Effector memory CD4-positive, alpha-beta T cell (primary cell): ENCODE measurements around the gene CASKIN2.
"Not testable (repeated sequence)": the region's sequence is repeated elsewhere in the genome, so short reads cannot be mapped to it uniquely, and the experiment has no call there.

Source experiments
- DNase-seq, 3 donors: peaks; one replicate each; pipeline ENCODE4 v3.0.0-alpha.2; 2020
- H3K27ac ChIP-seq: 2 replicates; pipeline ENCODE4 v1.7.0; 2013; ENCODE audit warnings: mild to moderate bottlenecking, low read length, moderate library complexity; ENCODE audit not compliant: insufficient read depth, poor library complexity, severe bottlenecking
- H3K27me3 ChIP-seq: replicated peaks from 2 replicates; pipeline ENCODE4 v1.7.0; 2013; ENCODE audit warnings: mild to moderate bottlenecking, low read length; ENCODE audit not compliant: insufficient read depth, control insufficient read depth, poor library complexity, severe bottlenecking
- H3K36me3 ChIP-seq: 2 replicates; pipeline ENCODE4 v1.7.0; 2013; ENCODE audit warnings: mild to moderate bottlenecking, low read length, moderate library complexity; ENCODE audit not compliant: control insufficient read depth, insufficient read depth
- H3K4me1 ChIP-seq: 2 replicates; pipeline ENCODE4 v1.7.0; 2013; ENCODE audit warnings: low read length, mild to moderate bottlenecking; ENCODE audit not compliant: control insufficient read depth, insufficient read depth, poor library complexity, severe bottlenecking
- H3K4me3 ChIP-seq: 2 replicates; pipeline ENCODE4 v1.7.0; 2013; ENCODE audit warnings: low read length, low read depth, mild to moderate bottlenecking; ENCODE audit not compliant: insufficient read depth, poor library complexity, severe bottlenecking
- H3K9me3 ChIP-seq: 2 replicates; pipeline ENCODE4 v1.7.0; 2013; ENCODE audit warnings: mild to moderate bottlenecking, low read length, moderate library complexity; ENCODE audit not compliant: control insufficient read depth

The CASKIN2 gene

DNA sequence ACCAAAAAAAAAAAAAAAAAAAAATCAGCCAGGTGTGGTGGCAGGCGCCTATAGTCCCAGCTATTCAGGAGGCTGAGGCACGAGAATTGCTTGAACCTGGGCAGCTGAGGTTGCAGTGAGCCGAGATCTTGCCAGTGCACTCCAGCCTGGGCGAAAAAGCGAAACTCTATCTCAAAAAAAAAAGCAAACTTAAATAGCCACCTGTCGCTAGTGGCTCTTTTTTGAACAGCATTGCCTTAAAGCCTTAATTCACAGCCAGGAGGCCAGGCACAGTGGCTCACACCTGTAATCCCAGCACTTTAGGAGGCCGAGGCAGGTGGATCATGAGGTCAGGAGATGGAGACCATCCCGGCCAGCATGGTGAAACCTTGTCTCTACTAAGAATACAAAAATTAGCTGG, 5.1 kb upstream of the CASKIN2 start:
- H3K9me3 ChIP-seq, H3K27ac ChIP-seq, H3K4me3 ChIP-seq, H3K27me3 ChIP-seq, DNase-seq: not testable (repeated sequence)
- peaks cover 18% of the 10 kb centered on the region for H3K36me3 ChIP-seq
- H3K4me1 ChIP-seq, result peaks cover 29% of the 10 kb centered on the region

GRCh38 chr17:75518983-75519537, 3.7 kb upstream of the CASKIN2 start:
- Histone ChIP-seq H3K27me3 (peaks cover 5% of the 10 kb centered on the region), H3K4me1 (peaks cover 30% of the 10 kb centered on the region), H3K27ac (peak overlapping the region; percentile 42), H3K9me3 (no peaks in the 10 kb centered on the region), H3K36me3 (peaks cover 18% of the 10 kb centered on the region), H3K4me3 (no peak overlapping the region)
- no peak for DNase-seq

GRCh38 chr17:75518201-75518600, 2.9 kb upstream of the CASKIN2 start:
- peaks cover 30% of the 10 kb centered on the region for H3K4me1 ChIP-seq
- no peaks in the 10 kb centered on the region for H3K9me3 ChIP-seq
- DNase-seq, result peak; percentile 12 to 49 (median 31)
- peak overlapping the region; percentile 76 for H3K4me3 ChIP-seq
- peak overlapping the region; percentile 58 for H3K27ac ChIP-seq
- H3K27me3 ChIP-seq, result peaks cover 5% of the 10 kb centered on the region
- H3K36me3 ChIP-seq, result peaks cover 18% of the 10 kb centered on the region

DNA sequence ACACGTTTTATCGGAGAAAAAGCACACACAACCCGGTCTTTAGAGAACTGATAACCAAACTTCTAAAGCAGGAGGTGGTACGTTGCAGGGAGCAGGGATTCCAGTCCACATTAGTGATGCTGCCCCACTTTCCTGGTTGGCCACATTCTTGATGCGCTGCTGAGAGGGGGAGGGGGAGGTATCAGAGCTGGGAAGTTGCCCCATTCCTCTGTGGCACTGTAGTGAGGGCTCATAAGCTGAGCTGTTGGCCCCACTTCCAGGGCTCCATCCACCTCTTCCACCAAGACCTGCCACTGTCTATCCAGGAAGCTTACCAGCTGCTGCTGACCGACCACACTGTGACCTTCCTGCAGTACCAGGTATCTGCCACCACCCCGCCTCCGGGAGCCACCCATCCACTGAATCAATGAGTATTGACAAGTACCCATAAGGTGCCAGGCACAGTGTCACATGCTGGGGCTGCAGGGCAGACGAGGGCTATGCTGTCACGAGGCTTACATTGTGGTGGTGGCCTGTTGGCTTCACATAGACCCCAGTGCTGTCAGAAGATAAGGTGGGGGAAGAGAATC, 2.0 kb upstream of the CASKIN2 start:
- Histone ChIP-seq H3K9me3 (no peaks in the 10 kb centered on the region), H3K27ac (peak overlapping the region; percentile 58), H3K4me1 (peaks cover 30% of the 10 kb centered on the region), H3K4me3 (peak overlapping the region; percentile 76), H3K27me3 (peaks cover 5% of the 10 kb centered on the region), H3K36me3 (peaks cover 16% of the 10 kb centered on the region)
- DNase-seq, result no peak

GRCh38 chr17:75516619-75517296, 1.4 kb upstream of the CASKIN2 start:
- Histone ChIP-seq H3K9me3 (no peaks in the 10 kb centered on the region), H3K27ac (peak overlapping the region; percentile 58), H3K4me3 (peak overlapping the region; percentile 76), H3K27me3 (peaks cover 5% of the 10 kb centered on the region), H3K4me1 (peaks cover 30% of the 10 kb centered on the region), H3K36me3 (peaks cover 11% of the 10 kb centered on the region)
- peak in 1 of 3 donors; percentile 20 for DNase-seq

DNA sequence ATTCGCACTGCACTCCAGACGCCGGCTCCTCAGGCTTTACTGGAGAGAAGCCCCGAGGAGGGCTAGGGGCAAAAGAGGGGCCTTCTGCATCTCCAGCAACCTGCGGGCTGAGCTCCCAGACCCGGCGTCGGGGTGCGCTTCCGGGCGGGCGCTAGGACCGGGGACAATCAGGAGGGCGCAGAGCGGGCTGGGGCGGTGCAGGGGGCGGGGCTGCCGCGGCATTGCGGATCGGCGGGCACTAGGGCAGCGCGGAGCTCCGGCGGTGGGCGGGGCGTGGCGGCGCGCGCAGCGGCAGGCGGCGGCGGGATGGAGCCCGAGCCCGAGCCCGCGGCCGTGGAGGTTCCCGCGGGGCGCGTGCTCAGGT, 900 bp upstream of the CASKIN2 start, which contains the start of gene TSEN54:
TSS of gene TSEN54 (plus strand) at position 274 of the 364 bp plus-strand sequence. CDS start at position 307, 33 bp downstream.
- Histone ChIP-seq H3K27me3 (peaks cover 5% of the 10 kb centered on the region), H3K9me3 (no peaks in the 10 kb centered on the region), H3K4me1 (peaks cover 30% of the 10 kb centered on the region), H3K4me3 (peak within 1 kb of the TSS; percentile 76), H3K27ac (peak within 1 kb of the TSS; percentile 58), H3K36me3 (peaks cover 6% of the 10 kb centered on the region)
- peak; percentile 88 to 90 (median 88) for DNase-seq

DNA sequence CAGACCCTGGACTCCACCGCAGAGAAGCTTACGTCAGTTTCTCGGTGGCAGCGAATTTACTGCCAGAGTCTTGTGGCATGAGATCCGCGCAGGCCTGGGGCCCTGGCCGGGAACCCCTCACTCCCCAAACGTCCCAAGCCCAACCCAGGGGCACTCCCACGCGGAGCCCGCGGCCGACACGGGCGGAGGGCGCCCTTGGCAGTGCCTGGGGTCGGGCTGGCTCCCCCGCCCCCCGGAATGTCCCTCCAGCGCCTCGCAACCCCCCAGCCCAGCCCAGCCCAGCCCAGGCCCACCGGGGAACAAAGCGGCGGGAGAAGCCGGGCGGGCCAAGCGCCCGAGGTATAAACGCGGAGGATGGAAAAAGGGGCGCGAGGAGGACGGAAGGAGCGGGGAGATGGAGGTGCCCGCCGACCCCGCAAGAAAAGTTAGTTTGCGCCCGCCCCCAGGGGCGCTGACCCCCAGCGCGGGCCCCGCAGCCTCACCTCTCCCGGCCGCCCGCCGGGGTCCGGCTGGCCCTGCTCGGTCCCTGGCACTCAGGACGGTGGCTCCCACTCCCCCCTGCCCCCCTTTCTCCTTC, 330 bp downstream of the CASKIN2 start:
- Histone ChIP-seq H3K9me3 (no peaks in the 10 kb centered on the region), H3K36me3 (peaks cover 4% of the 10 kb centered on the region), H3K27ac (no peak overlapping the region), H3K27me3 (peaks cover 5% of the 10 kb centered on the region), H3K4me1 (peaks cover 30% of the 10 kb centered on the region), H3K4me3 (peak overlapping the region; percentile 62)
- DNase-seq, result no peak

- no peaks in the 10 kb centered on the region for H3K36me3 ChIP-seq
- H3K27me3 ChIP-seq, result peaks cover 5% of the 10 kb centered on the region
- H3K4me3 ChIP-seq, result no peak overlapping the region
- H3K9me3 ChIP-seq, result no peaks in the 10 kb centered on the region
- DNase-seq, result no peak
- no peak overlapping the region for H3K27ac ChIP-seq
- H3K4me1 ChIP-seq, result peaks cover 30% of the 10 kb centered on the region
Observed at GRCh38 chr17:75514299-75514918, 928 bp downstream of the CASKIN2 start.

- no peak for DNase-seq
- peaks cover 5% of the 10 kb centered on the region for H3K27me3 ChIP-seq
- peaks cover 24% of the 10 kb centered on the region for H3K4me1 ChIP-seq
- no peaks in the 10 kb centered on the region for H3K9me3 ChIP-seq
- H3K27ac ChIP-seq, result no peak overlapping the region
- no peak overlapping the region for H3K4me3 ChIP-seq
- H3K36me3 ChIP-seq, result no peaks in the 10 kb centered on the region
Observed at GRCh38 chr17:75513641-75514000, 1.7 kb downstream of the CASKIN2 start.
